Hematopoietic multipotent progenitor cell (in vitro differentiated cells): ENCODE data around the gene STARD7. TPM values are rescaled to one million over a fixed set of nuclear protein-coding genes. Genes with fewer than 3 reads are reported as not detected.

Experiments used
- DNase-seq, 3 donors: peaks; one replicate each; pipeline ENCODE4 v3.0.0-alpha.2; 2011 to 2015; ENCODE audit warnings: low read depth in 2 of 3, low spot score in 2 of 3
- total RNA-seq: library from RNA; depleted of rRNA; stranded (reverse); fragments of >200 nt; gene quantifications from one replicate; pipeline ENCODE4 v1.2.3, GENCODE V29; 2012

Gene STARD7
- total RNA-seq, 1 donor = 86.7 TPM

DNA sequence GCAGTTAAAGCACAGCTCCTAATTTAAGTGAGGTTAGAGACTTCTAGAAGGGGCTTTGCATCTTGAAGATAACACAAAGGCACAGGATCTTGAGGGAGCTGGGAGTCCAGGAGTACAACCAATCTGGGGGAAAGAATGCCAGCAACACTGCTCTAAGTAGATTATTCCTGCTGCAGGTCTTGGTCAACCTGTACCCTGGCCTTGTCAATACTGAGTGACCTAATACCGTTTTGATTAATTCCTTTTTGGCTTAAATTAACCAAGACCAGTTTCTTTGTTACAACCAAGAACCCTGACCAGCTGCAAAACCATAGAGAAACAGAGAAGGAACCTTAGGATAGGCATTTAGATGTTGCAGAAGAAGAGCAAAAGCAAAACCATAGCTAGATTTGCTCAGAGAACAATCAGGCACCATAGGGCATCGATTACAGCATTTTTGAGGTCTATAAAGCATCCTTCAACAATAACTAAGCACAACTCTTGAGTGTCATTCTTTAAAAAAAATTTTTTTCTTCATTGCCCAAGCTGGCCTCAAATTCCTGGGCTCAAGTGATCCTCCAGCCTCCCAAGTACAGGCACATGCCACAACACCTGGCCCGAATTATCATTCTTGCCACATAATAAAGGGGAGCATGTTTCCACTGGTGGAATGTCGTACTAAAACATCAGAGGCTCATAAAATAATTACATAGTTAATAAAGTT lies 6.3 kb downstream of the STARD7 start:
- DNase-seq = no peak

DNA sequence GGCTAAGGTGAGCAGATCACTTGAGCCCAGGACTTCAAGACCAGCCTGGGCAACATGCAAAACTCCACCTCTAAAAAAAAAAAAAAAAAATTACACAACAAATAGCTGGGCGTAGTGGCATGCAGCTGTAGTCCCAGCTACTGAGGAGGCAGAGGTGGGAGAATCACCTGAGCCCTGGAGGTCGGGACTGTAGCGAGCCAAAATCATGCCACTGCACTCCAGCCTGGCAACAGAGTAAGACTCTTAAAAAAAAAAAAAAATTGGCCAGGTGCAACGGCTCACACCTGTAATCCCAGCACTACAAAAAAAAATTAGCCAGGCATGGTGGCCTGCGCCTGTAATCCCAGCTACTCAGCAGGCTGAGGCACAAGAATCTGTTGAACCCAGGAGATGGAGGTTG lies 7.3 kb downstream of the STARD7 start:
- DNase-seq = no peak

DNA sequence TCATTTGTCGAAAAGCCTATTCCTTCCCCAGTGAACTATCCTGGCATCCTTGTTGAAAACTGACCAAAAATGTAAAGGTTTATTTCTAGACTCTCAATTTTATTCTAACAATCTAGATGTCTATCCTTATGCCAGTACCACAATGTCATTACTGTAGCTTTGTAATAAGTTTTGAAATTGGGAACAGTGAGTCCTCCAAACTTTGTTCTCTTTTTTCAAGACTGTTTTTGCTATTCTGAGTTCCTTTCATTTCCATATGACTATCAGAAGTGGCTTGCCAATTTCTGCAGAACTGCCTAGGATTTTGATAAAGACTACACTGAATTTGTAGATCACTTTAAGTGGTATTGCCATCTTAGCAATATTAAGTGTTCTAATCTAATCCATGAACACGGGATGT lies 9.7 kb downstream of the STARD7 start:
- no peak for DNase-seq

DNA sequence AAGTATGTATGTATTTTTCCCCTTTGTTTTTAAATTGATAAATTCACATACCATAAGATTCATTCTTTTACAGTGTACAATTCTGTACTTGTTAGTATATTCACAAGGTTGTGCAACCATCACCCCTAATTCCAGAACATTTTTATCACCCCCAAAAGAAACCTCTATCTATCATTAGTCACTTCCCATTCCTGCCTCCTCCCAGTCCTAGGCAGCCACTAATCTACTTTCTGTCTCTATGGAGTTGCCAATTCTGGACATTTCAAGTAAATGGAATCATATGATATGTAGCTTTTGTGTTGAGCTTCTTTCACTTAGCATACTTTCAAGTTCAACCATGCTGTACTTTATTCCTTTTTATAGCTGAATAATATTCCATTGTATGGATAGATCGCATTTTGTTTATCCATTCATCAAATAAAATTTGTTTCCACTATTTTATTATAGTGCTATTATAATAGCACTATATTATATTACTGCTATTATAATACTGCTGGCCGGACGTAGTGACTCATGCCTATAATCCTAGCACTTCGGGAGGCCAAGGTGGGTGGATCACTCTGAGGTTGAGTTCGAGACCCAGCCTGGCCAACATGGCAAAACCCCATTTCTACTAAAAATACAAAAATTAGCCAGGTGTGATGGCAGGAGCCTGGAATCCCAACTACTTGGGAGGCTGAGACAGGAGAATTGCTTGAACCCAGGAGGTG lies 10.9 kb downstream of the STARD7 start:
- no peak for DNase-seq

DNA sequence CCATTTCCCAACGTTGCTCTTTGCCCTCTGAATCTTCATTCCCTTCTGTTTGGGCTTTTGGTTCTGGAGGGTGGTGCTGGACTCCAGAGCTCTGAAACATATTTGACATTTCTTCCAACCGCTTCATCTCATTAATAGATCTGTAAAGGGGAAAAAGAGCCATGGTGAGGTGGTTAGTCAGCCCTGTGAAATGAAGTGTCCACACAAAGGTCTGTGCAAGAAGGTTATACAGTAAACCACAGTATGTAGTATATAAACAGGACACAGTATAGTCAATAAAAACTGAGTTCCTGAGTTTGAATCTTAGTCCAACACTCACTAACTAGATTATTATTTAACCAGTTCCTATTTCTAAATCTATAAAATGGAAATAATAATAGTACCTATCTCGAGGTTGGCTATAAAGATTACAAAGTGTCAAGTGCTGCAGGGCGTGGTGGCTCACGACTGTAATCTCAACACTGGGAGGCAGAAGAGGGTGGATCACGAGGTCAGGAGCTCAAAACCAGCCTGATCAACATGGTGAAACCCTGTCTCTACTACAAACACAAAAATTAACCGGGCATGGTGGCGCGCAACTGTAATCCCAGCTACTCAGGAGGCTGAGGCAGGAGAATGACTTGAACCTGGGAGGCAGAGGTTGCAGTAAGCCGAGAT lies 13.1 kb downstream of the STARD7 start:
- DNase-seq = no peak

DNA sequence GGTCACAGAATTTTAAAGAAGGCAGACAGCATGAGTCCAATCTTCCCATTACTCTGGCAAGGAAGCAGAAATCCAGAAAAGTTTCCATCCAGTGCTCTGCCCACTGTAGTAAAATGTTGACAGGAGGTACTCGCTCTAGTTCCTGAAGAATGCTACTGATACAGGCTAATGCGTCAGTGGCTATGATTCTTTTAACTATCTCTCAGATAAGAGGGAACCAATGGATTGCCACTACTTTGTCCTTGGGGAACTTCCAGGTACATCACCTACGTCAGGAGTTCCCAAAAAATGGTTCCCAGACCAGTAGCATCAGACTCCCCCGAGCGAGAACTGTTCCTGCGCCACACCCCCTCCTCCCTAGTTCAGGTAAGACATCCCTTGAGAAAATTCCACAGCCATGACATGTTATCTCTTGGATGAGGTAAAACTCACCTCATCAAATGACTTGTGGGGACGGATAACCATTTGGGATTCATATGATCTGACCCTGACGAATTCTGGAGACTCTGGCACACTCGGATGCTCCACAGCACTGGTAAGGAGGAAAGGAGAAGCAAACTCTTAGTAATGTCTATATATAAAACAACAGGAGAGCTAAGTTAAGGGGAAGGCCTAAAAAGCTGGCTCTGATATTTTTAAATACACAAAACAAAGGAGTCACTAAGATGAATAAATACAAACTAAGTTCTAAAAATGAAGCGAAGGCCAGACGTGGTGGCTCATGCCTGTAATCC lies 16.5 kb downstream of the STARD7 start:
- DNase-seq = no peak

DNA sequence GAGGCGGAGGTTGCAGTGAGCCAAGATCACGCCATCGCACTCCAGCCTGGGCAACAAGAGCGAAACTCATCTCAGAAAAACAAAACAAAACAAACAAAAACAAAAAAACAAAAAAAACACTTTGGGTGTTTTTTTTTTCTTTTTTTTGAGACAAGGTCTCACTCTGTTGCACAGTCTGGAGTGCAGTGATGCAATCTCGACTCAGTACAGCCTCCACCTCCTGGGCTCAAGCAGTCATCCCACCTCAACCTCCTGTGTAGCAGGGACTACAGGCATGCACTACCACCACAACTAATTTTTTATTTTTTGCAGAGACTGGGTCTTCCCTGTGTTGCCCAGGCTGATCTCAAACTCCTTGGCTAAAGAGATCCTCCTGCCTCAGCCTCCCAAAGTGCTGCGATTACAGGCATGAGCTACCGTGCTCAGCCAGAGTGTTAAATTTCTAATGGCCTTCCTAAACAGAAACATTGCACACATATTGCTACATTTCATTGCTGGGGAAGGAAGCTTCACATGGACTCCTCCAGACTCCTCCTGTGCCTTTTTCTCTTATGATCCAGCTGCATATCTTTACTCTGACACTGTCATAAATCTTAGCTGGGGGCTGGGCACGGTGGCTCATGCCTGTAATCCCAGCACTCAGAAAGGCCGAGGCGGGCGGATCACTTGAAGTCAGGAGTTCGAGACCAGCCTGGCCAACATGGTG lies 19.7 kb downstream of the STARD7 start:
- DNase-seq = no peak

DNA sequence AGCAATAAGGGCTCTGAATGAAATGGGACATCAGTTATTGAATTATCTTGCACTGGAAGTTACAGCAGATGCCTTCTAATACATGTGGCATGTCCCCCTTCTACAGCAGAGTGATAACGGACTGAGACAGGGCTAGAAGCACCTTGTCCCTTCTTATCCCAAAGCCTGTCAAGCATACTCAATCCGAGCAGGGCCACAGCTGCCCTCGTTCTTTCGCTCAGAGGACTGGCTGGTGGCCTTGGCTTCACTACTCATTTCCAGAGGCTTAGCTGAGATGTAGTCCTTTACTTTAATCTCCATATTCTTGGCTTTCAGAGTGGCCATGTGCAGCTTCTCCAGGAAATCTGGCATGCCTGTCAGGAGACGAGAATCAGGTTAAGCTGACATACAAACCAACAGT lies 22.1 kb downstream of the STARD7 start:
- DNase-seq = no peak

DNA sequence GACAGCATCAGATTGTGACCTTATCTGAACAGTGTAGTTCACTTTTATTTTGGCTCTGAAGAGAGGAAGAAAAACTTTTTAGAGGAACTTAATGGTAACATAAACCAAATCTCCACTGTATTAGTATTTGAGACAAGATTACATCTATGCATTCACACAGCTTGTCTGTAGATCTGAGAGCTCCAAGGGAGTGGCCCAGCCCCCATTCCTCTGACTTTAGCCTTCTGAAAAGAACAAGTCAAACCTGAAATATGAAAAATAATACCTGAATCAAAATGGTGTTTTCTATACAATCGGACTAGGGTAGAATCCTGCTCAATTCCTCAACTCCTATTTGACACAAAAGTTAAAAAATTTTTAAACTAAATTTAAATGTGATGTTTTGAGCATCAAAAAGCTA lies 23.1 kb downstream of the STARD7 start:
- no peak for DNase-seq

DNA sequence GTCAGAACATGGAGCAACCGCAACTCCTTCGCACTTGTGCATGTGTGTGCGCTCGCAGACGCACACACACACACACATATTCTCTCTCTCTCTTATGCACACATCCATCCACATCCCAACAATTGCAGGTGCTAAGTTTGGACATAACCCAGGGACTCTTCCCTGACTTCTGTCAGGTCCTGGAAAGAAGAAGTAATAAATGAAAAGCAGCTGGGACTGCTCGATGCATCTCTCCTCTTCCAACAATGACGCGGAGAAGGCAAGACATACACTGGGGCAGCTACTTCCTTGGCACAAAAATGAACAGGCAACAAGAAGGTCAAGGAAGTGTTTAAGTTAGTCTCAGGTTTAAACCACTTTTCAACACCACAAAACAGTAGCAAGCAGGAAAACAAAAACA lies 23.6 kb downstream of the STARD7 start:
- no peak for DNase-seq

DNA sequence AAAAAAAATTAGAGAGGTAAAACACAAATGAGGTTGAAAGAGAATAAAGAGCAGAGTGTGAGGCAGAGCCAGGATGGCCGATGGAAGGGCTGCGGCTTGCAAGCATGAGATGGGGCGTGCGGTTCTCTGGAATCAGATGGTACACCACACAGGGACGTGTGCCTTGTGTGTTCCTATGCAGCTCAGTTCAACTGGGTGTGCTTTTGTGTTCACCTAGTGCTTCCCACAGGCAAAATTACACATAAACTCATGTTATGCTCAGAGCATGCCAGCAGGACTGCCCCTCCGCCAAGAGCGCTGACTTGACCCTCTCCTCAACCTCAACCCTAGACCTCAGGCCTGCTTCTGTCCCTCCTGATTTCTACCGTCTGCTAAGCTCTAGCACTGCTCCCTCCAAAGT lies 24.4 kb downstream of the STARD7 start:
- no peak for DNase-seq

DNA sequence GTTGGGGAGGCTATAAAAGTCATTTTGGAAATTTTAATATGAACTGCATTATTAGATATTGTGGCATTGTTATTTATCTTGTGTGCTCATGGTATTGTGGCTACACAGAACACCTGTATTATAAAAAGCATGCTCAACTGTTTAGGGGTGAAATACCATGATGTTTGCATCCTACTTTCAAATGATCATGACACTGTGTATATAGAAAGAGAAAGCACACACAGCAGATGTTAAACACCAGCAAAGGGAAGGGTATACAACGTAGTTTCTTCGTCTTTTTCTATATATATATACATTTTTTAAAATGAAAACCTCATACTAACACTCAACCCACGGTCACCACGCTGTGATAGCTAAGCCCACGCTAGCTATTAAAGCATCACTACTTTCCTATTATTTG lies 27.1 kb downstream of the STARD7 start:
- DNase-seq = no peak

DNA sequence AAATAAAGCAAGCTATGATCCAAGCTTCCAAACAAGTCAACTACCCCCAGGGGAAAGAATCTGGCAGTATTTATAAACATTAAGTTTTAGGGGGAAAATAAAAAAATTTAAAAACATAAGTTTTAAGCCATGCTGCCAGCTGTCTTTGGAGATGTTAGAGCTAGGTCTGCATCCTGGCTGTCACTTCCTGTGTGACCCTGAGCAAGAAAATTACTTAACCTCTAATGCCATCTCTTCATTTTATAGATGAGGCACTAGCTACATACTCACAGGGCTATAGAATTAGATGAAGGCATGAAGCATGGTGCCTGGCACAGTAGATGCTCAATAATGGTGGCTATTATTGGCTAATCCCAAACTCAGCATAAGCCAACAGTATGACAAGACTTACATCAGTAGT lies 28.1 kb downstream of the STARD7 start:
- no peak for DNase-seq

DNA sequence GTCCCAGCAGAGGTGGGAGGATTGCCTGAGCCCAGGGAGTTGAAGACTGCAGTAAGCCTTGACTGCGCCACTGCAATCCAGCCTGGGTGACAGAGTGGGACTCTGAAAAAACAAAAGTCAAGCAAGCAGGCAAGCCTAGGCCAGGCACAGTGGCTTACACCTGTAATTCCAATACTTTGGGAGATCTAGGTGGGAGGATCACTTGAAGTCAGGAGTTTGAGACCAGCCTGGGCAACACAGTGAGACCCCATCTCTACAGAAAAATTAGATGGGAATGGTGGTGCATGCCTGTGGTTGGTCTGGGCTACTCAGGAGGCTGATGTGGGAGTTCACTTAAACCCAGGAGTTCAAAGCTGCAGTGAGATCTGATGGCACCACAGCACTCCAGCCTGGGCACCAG lies 28.6 kb downstream of the STARD7 start:
- no peak for DNase-seq

DNA sequence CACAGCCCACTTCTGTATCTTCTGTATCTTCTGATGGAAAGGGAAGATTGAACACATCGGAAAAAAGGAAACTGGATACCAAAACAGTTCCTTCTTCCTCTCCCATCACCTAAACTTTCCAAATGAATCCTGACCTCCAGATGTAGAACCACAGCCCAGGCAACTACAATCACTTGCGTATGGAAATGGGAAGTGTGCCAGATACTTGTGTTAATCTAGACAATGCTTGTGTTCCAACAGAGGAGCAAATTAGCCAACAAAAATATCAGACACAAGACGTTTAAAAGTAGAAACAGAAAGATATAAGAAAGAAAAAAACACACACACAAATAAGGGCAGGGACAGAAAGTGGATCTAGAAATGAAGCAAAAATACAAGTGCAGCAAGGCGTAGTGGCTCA lies 32.0 kb downstream of the STARD7 start:
- no peak for DNase-seq

DNA sequence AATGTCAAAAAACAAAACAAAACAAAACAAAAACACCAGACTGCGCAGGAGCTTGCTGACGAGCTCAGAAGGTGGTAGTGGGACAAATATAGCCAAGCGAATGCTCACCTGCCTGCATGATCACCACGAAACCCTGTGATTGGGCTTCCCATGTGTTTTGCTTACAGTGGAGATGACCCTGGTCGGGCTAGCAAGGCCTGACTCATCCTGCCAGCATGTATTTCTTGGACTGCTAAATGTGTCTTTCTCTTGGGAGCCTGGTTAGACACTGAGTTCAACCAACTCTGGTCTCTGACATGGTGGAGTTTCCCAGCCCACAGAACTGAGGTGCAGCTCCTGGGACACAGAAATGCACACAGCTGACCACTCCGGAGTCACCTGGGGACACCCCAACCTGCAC lies 32.7 kb downstream of the STARD7 start:
- no peak for DNase-seq

DNA sequence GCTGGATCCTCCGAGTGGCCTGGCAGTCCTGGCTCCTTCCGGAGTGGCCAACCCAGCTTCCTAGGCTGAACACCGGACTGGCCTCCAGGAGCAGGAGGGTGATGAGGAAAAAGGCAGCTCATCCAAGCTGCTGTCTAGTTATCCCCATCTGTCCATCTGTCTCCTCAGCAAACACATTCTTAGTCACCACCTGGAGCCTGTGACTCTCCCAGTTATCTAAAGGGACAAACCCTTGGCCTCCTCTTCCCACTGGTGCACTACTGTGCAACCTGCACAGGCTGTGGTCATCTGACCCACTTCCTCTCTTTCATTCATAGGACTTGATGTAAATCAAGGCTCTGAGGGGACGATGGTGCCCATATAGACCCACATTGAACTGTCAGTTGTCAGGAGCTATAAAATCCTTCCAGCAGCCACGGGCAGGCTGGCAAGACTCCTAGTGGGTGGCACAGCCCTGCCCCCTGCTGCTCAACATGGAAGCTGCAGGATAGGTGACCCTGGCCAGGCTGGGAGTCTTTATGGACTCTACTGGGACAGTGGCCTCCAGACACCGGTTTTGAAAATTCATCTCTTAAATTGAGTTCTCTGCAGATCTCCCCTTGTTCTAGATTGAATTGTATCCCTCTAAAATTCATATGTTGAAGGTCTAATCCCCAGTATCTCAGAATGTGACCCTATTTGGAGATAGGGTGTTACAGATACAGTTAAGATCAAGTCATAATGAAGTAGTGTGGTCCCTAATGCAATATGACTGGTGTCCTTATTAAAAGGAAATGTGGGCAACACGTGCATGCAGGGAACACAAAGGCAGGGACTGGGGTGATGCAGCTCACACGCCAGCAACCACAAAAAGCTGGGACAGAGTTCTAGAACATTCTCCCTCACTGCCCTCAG lies 34.1 kb downstream of the STARD7 start:
- peak; percentile 67 to 87 (median 71) for DNase-seq

DNA sequence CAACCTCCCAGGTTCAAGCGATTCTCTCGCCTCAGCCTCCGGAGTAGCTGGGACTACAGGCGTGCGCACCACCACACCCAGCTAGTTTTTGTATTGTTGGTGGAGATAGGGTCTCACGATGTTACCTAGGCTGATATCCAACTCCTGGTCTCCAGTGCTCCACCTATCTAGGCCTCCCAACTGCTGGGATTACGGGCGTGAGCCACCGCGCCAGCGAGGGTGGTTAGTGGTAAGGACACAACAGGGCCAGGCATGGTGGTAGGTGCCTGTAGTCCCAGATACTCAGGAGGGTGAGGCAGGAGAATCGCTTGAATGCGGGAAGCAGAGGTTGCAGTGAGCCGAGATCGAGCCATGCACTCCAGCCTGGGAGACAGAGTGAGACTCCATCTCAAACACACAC lies 36.8 kb downstream of the STARD7 start:
- no peak for DNase-seq

DNA sequence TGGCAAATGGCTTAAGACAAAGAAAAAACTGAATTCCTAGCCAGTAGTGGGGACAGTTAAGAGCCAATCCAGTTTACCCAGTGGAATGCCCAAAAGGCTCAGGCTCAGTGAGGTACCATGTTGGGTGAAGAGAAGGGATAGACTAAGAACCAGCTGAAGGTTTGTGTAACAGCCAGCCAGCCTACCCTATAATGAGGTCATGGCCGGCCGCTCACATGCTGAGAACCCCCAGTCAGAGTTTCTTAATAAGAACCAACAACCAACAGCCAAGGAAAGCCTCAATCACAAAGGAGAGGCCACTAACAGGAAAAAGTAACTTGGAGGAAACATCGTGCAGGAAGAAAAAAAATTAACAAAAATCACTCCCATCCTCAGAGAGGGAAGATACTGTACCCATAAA lies 38.0 kb downstream of the STARD7 start:
- DNase-seq = no peak
